ENCODE measurements around the gene ZNF816. TPM values are rescaled to one million over a fixed set of nuclear protein-coding genes. Genes with fewer than 3 reads are reported as not detected.
"Not testable (repeated sequence)": the region's sequence is repeated elsewhere in the genome, so short reads cannot be mapped to it uniquely, and the experiment has no call there.

The ZNF816 gene
- total RNA-seq, 1 donor from 2014 or later = 6.1 TPM

- no peak for DNase-seq
Measured at GRCh38 chr19:52959613-52960295, 2.9 kb downstream of the ZNF816 start.

- DNase-seq = no peak
Measured at GRCh38 chr19:52957591-52957990, 5.1 kb downstream of the ZNF816 start.

DNA sequence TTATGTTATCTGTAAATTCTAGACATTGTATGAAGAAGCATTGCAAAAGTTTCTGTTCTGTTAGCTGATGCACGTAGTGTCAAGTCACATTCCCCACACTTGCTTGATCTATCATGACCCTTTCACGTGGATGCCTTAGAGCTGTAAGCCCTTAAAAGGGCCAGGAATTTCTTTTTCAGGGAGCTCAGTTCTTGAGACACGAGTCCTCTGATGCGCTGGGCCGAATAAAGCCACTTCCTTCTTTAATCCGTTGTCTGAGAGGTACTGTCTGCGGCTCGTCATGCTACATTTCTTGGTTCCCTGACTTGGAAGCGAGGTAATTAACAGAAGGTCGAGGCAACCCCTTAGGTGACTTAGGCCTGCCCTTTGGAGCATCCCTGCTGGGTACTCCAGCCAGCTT, 5.8 kb downstream of the ZNF816 start:
- DNase-seq = no peak

DNA sequence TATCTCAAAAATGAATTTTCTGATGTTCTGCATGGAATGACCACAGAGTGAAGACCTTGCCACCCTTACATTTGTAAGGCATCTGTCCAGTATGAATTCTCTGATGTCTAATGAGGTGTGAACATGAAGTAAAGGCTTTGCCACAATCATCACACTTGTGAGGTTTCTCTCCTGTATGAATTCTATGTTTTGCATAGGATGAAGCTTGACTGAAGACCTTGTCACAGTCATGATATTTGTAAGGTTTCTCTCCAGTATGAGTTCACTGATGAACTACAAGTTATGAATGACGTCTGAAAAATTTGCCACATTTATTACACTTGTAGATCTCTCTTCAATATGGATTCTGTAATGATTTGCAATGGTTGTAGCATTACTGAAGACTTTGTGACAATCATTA, 13.3 kb downstream of the ZNF816 start:
- DNase-seq = no peak

- no peak for DNase-seq
Measured at GRCh38 chr19:52948025-52948770, 14.5 kb downstream of the ZNF816 start.

DNA sequence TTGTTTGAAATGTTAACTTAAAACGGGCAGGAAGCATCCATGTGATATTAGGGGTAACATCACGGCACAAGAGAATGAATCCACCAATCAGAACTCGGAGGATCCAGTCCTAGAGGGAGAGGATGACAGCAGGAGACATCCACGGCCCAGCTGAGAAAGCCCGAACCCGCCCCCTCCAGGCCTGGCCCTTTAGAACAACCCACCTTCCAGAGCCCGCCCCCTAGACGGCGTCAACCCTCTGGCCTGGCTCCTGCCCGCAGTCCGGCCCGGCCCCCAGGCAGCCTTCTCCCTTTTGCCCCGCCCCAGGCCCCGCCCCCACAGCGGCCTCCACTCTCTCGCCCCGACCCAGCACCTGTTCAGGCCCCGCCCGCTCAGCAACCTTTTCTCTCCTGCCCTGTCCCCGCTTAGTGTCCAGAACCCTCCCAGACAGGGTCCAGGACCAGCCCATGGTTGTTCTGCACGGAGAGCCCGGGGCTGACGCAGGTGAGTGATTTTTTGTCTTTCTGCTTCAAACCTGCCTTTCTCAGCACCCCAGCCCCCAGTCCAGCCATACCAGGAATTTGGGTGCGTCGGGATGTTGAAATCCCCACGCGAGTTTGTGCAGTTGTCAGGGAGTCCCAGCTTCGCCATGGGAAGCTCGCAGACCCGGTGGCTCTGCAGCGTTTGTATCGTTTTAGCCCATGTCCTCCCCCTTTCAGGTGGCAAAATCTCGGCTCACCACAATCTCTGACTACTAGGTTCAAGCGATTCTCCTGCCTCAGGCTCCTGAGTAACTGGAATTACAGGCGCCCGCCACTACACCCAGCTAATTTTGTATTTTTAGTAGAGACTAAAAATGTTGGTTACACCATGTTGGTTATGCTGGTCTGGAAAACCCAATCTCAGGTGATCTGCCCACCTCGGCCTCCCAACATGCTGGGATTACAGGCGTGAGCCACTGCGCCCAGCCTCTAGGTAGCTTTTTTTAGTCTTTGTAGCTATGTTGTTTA, 16.1 kb downstream of the ZNF816 start:
- DNase-seq = peak; percentile 47

GRCh38 chr19:52945652-52946321, 16.9 kb downstream of the ZNF816 start:
- no peak for DNase-seq

- not testable (repeated sequence) for DNase-seq
Measured at GRCh38 chr19:52944703-52945493, 17.8 kb downstream of the ZNF816 start.

DNA sequence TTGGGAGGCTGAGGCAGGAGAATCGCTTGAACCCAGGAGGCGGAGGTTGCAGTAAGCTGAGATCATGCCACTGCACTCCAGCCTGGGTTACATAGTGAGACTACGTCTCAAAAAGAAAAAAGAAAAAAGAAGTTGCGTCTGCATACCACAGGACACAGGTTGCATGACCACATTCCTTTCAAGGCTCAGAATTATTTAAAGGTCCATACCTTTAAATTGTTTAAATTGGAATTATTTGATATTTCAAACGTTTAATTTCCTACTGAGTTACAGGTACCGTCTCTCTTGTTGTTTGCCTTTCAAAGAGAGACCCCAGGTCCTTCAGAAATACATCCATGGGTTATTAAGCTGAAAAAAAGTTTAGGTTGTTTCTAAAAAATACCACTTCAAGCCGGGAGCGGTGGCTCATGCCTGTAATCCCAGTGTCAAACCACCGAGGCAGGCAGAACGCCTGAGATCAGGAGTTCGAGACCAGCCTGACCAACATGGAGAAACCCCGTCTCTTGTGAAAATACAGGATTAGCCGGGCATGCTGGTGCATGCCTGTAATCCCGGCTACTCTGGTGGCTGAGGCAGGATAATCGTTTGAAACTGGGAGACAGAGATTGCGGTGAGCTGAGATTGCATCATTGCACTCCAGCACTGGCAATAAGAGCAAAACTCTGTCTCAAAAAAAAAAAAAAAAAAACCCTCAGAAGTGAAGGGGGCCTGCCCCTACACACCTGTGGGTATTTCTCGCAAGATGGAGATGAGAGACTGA, 18.6 kb downstream of the ZNF816 start:
- no peak for DNase-seq

DNA sequence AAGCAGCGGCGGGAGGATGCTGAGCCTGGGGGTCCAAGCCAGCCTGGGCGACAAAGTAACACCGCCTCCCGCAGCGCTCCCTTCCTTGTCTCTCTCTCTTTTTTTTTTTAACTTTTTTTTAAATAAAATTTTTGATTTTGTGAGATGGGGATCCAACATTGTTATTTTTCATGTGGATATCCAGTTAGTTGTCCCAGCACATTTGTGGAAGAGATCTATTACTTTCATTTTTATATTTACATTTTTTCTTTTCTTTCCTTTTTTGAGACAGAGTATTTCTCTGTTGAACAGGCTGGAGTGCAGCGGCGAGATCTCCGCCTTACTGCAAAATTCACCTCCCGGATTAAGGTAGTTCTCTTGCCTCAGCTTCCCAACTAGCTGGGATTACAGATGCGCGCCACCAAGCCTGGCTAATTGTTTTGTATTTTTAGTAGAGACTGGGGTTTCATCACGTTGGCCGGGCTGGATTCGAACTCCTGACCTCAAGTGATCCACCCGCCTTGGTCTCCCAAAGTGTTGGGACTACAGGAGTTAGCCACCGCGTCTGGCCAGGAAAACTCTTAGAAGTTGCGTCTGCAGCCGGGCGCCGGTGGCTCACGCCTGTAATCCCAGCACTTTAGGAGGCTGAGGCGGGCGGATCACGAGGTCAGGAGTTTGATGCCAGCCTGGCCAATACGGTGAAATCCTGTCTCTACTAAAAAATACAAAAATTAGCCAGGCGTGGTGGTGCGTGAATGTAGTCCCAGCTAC, 19.4 kb downstream of the ZNF816 start:
- no peak for DNase-seq

- peak; percentile 82 for DNase-seq
Measured at GRCh38 chr19:52942386-52943133, 20.1 kb downstream of the ZNF816 start.

DNA sequence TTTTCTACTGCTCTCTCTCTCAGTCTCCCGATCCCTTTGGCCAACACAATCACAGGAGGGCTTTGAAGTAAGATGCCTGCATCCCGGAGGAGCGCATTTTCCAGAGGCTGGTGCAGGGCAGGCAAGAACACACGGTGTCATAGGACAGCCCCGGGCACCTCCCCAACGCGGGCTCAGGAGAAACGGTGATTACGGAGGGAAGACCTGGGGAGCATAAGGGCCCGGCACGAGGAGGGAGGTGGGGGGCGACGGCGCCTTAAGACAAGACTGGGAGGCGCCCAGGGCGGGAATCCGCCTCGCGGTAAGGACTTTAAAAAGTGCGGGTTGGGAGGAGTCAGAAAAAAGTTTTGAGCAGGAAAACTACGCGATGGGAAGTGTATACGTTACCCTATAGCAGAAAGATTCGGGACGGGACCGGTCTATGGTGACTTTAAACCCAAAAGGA, 20.7 kb downstream of the ZNF816 start:
- peak; percentile 41 for DNase-seq

GRCh38 chr19:52941523-52941922, 21.2 kb downstream of the ZNF816 start:
- DNase-seq = not testable (repeated sequence)

DNA sequence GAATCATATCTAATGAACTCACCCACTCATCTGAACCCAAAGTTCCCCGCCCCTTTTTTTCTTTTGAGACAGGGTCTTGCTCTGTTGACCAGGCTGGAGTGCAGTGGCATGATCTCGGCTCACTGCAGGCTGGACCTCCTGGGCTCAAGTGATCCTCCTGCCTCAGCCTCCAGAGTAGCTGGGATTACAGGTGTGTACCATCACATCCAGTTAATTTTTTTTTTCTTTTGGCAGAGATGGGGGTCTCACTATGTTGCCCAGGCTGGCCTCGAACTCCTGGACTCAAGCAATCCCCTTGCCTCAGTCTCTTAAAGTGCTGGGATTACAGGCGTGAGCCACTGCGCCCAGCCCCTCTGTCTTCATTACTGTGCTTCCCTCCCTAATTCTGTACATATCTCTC, 21.8 kb downstream of the ZNF816 start:
- DNase-seq = not testable (repeated sequence)

DNA sequence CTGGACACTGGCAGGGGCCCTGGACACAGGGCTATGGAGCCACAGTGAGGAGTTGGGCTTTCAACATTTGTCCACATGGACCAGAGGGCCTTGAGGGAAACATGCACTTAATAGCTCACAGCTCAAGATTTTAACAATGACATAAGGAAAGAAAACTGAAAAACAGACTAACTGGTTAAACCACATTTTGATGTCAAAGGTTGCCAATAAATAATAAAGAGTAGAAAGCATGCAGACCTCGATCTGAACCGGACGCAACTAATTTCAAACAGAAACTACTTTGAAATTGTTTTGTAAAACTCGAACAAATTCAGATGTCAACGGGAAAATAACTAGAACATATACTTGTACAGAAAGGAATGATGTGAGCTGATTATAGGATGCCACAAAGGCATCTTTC, 23.9 kb downstream of the ZNF816 start:
- DNase-seq = no peak

DNA sequence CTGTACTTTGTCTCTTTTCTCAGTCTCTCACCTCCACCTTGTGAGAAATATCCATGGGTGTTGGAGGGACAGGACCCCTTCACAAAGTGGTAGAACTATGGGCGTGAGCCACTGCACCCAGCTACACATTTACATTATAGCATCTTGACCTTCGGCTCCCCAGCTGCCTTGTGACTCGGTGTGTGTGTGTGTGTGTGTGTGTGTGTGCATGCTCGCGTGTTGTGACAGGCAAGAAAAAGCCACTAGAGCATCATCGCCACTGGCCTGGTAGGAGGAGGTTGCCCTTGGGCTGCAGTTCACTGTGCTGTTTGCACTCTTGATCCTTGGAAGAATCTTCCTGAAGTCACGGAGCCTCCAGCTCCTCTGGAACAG, 25.7 kb downstream of the ZNF816 start:
- DNase-seq = no peak

- peak; percentile 43 for DNase-seq
Measured at GRCh38 chr19:52936151-52936953, 26.3 kb downstream of the ZNF816 start.

GRCh38 chr19:52935434-52935833, 27.2 kb downstream of the ZNF816 start:
- DNase-seq = no peak
